HG03095 (cell line): ENCODE data around the gene USP2.

Experiments used
- ATAC-seq: cut with Tn5 transposase; IDR thresholded peaks from one replicate; pipeline ENCODE4 v1.9.1; 2021; ENCODE audit warnings: moderate library complexity; ENCODE audit not compliant: unreplicated experiment

Gene USP2, protein sequence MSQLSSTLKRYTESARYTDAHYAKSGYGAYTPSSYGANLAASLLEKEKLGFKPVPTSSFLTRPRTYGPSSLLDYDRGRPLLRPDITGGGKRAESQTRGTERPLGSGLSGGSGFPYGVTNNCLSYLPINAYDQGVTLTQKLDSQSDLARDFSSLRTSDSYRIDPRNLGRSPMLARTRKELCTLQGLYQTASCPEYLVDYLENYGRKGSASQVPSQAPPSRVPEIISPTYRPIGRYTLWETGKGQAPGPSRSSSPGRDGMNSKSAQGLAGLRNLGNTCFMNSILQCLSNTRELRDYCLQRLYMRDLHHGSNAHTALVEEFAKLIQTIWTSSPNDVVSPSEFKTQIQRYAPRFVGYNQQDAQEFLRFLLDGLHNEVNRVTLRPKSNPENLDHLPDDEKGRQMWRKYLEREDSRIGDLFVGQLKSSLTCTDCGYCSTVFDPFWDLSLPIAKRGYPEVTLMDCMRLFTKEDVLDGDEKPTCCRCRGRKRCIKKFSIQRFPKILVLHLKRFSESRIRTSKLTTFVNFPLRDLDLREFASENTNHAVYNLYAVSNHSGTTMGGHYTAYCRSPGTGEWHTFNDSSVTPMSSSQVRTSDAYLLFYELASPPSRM

DNA sequence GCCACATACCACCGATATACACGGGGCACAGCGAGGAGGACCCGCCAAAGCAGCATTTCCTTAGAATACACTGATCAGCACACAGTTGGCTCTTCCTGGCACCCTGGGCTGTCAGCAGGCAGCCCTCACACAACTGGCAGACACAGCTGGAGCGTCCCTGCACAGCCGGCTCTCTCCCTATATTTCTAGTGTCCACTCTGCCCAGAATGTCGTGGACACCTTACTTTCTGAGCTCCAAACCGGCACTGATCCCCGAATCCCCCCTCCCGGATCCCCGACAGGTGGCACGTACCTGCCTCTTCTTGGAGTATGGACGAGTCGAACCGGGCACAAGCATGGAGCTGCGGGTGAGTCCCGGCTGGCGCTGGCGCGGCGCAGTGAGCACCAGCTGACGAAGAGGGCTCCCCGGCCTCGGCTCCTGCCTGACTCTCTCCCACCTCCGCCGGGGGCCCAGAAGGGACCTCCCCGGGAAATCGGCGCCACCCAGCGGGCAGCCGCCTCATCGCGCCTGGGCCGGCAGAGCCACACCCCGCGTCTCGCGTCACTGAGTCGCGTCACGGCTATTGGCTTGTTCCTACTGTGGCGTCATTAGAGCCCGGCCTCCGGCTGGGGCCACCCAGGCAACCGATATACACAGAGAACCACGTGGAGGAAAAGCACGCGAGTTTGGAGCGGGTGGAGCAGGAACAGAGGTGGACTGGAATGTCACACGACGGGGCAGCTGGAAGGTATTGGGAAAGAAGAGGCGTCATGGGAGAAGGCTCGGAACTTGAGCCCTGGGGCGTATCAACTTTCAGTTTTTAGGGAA is at the start of gene USP2:
USP2 (minus strand) TSS at position 510 of the 808 bp plus-strand sequence. CDS start 8,210 bp downstream, outside the sequence.
- ATAC-seq = peak; percentile 98

GRCh38 chr11:119427279-119427678 is 45.8 kb upstream of the USP2 start:
- ATAC-seq = no peak

DNA sequence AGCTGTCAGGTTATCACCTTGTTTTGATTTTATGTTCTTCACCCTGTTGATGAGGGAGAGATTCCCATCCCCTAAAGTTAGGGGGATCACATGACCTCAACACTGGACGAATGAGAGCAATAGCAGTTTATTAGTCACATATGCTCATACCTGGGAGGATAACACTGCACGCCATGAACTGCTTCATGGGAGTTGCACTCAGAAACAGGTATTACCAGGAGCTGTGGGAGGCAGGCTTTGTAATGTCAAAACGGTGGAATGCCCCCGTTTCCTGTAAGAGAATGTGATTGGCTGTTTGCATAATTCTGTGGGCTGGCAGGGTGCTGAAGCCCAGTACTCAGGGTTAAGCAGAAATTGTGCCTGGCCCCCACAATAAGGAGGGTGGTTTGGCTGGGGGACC is 44.7 kb upstream of the USP2 start:
- no peak for ATAC-seq

DNA sequence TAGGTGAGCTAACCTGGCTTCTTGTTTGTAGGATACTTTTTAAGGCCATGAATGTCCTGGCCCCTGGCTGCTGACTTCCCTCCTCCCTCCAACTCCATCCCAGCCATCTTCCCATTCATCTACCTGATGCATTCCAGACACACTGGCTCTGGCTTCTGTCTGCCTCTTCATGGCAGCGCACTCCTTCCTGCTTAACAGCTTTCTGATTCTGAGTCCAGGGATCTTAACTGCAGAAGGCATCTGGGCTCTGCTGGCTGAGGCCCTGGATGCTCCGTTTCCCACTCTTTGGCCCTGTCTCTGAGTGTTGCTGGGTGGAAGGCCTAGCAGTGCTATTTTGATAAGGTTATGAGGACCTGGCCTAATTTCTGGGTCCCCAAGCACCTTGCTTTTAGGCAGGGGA is 43.3 kb upstream of the USP2 start:
- no peak for ATAC-seq

DNA sequence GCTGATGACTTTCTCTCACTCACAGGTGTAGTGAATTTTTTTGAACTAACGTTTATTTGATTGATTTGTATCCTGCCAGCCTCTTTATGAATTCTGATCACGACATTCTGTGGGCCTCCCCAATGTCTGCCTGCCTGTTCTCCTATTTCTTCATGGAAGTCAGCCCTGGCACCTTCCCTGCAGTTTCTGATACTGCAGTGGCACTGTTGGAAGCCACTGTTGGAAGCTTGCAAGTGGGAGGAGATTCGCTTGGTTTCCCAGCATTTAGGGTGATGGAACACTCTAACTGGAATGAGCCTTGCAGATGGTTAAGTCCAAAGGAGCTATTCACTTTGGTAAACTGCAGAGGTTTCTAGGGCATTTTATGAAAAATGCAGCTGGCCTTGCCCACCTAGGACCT is 42.8 kb upstream of the USP2 start:
- no peak for ATAC-seq

- ATAC-seq = no peak
These were observed 42.2 kb upstream of the USP2 start for GRCh38 chr11:119423509-119424254.

GRCh38 chr11:119422809-119423508 is 41.5 kb upstream of the USP2 start, which contains the start of gene THY1:
Gene THY1 (minus strand): TSS chr11:119423172. CDS start chr11:119420905, 2,267 bp downstream.
- ATAC-seq = no peak

- ATAC-seq = no peak
These were observed 40.7 kb upstream of the USP2 start for GRCh38 chr11:119421941-119422808.

DNA sequence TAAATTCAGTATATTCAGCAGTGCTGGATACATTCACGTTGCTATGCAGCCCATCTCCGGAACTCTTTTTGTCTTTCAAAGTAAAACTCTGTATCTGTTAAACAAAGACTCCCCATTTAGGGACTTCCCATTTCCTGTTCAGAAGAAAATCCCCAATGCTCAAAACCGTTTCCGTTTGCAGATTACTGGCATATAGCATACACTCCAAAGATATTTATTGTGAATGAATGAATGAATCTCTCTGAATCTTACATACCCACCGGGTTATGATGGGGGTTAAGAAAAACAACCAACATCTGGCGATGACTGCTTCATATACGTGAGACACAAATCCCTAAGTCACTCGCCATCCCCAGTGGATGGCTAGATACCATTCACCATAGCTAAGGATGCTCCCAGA is 39.9 kb upstream of the USP2 start:
- ATAC-seq = no peak

DNA sequence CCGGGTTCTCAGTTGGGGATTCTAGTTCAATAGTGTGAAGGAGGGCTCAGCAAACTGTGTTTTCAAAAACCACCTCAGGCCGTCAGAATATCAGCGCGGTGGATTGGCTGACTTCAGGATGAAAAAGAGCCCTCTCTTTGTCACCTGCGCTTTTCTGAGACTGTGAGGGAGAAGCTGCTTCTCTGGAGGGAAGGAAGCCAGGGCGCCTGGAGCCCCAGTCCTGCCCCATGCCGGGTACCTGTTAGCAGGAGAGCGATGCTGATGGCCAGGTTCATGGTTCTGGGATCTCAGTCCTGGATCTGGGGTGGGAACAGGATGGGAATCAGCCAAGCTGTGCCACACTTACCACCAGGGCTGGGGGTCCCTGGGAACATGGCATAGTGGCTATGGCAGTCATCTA is 39.1 kb upstream of the USP2 start:
- ATAC-seq = no peak

- no peak for ATAC-seq
These were observed 38.5 kb upstream of the USP2 start for GRCh38 chr11:119419834-119420492.

DNA sequence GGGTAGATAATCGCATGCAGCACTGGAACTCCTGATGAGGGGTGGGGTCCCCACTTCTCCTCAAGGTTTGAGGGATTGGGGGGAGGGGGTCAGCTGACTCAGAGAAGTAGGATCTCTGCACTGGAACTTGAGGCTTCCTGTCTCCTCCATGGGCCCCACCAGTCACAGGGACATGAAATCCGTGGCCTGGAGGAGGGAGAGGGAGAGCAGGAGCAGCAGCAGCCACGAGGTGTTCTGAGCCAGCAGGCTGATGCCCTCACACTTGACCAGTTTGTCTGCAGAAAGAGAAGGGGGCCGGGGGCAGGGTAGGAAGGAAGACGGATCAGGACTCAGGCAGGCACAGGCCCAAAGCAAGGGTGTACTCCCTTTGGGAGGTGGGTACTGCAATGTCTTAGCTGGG is 37.8 kb upstream of the USP2 start:
- ATAC-seq = no peak

GRCh38 chr11:119418759-119419158 is 37.3 kb upstream of the USP2 start:
- no peak for ATAC-seq

DNA sequence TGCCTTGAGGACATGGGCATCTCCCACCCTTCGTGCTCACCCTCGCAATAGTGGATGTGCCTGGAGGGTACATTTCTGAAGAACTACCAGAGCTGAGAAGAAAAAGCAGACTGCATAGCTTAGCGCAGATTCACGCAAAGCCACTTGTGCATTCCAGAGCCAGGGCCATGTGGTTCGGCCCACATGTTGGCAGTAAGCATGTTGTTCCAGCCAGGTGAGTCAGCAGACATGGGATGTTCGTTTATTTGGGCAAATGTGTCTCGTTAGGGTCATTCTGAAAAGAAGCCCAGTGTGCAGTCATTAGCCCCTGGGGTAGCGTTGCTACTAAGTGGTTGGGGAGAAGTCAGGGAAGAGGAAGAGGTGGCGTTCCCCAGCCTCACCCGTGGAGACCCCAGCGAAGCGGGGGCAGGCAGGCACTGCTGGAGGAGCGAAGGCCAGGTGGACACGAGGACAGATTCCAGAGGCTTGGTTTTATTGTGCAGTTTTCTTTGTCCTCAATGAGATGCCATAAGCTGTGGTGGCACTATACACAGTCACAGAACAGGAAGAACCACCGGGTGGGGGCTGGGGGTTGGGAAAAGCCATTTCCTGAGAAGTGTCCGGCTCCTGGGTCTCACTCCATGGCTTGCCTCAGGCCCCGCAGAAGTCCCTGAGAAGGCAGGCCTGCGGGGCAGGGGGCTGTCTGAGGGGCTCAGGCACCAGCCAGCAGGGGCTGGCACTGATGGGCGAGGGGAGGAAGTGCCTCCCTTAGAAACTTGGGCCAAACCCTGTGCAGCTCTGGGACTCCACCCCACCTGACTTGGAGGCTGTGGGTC is 36.4 kb upstream of the USP2 start:
- ATAC-seq = no peak

DNA sequence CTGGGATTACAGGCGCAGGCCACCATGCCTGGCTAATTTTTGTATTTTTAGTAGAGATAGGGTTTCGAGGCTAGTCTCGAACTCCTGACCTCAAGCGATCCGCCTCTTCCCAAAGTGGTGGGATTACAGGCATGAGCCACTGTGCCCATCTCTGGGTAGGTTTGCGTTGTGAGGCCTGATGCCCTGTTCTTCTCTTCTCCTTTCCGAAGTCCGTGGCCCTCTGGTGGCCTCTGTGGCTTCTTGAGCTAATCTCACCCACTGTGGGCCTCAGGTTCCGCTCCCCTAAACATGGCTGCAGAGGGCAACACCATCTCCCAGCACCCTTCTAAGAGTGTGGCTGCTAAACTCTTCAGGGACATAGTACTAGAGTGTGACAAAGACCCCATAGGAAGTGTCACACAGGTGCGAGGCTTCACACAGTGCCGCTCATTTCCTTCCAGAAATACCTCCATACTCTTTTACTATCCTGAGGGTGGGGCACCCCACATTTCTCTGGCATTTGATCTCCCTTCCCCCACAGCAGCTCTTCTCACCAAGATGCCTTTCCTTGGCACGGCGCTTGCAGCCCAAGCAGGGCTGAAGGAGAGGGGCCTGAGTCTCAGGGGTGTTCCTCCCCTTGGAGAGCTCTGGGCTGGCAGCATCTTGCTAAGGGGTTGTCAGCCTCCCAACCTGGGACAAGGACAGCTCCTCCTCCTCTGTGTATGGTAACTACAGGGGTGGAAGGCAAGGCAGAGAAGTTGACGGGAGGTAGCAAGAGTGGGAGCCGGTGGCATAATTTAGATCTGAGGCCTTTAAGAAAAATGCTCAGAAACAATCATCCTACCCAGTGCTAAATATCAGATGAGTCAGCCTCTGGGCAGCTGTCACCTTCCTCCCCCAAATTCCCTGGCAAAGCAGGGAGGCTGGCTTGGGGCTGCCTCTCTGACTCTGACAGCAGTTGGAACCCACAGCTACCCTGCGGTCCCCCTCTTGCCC is 35.4 kb upstream of the USP2 start:
- no peak for ATAC-seq

GRCh38 chr11:119415966-119416365 is 34.5 kb upstream of the USP2 start:
- no peak for ATAC-seq

- ATAC-seq = no peak
These were observed 34.0 kb upstream of the USP2 start for GRCh38 chr11:119415517-119415916.
